Urinary bladder (tissue), 4 donors: ENCODE measurements around the gene PHRF1. TPM values are rescaled to one million over a fixed set of nuclear protein-coding genes. Genes with fewer than 3 reads are reported as not detected.

Experiments used
- DNase-seq: peaks from one replicate; pipeline ENCODE4 v3.0.0-alpha.2; 2015; ENCODE audit errors: extremely low spot score
- H3K27ac ChIP-seq: one replicate; pipeline ENCODE4 v1.5.1; 2013; ENCODE audit warnings: low read depth, mild to moderate bottlenecking, moderate library complexity
- H3K36me3 ChIP-seq: one replicate; pipeline ENCODE4 v1.6.1; 2013; ENCODE audit warnings: mild to moderate bottlenecking, moderate library complexity; ENCODE audit not compliant: insufficient read depth
- H3K4me1 ChIP-seq: one replicate; pipeline ENCODE4 v1.6.1; 2013; ENCODE audit warnings: mild to moderate bottlenecking, moderate library complexity; ENCODE audit not compliant: insufficient read depth
- H3K4me3 ChIP-seq: one replicate; pipeline ENCODE4 v1.5.1; 2013; ENCODE audit warnings: low read depth, low read length
- WGBS: extraction: QIAGEN DNeasy Blood & Tissue Kit; methylation state at CpG from one replicate; pipeline ENCODE4 v1.1.7; 2013; 5-methylcytosine and 5-hydroxymethylcytosine counted together
- polyA plus RNA-seq: library from polyadenylated mRNA; stranded (reverse); fragments of 200-250 nt; gene quantifications from one replicate; pipeline ENCODE4 v1.2.3, GENCODE V29; 2013
- total RNA-seq: library from RNA; depleted of rRNA; stranded (reverse); fragments of >200 nt; gene quantifications from one replicate; pipeline ENCODE4 v1.2.3, GENCODE V29; 2014
- donor health status: healthy with polysubstance abuse.
- donor health status: healthy.

The PHRF1 gene
- total and polyA plus RNA-seq, 2 donors = 16.5 to 21.1 TPM

DNA sequence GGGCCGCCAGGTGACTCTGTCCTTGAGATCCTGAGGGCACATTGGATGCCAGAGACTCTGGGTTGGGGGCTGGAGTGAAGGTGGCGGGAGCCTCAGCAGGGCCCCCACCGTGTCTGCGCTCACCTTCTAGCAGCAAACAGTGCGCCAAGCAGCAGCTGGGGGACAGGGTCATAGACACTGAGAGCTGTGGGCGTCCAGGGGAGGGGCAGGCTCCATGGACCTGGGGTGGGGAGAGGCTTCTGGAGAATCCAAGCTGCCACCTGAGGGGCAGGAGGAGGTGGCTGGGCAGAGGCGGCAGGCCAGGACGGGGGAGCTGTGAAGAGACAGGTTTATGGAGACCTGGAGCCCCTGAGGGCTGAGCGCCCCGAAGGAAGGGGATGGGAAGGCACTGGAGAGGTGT lies 8.0 kb downstream of the PHRF1 start:
- WGBS = 97% methylated on average over 10 of the region's 10 CpGs
- Histone ChIP-seq H3K4me1 (no peaks in the 10 kb centered on the region), H3K4me3 (no peak overlapping the region), H3K27ac (no peak overlapping the region), H3K36me3 (peaks cover 4% of the 10 kb centered on the region)
- no peak for DNase-seq

DNA sequence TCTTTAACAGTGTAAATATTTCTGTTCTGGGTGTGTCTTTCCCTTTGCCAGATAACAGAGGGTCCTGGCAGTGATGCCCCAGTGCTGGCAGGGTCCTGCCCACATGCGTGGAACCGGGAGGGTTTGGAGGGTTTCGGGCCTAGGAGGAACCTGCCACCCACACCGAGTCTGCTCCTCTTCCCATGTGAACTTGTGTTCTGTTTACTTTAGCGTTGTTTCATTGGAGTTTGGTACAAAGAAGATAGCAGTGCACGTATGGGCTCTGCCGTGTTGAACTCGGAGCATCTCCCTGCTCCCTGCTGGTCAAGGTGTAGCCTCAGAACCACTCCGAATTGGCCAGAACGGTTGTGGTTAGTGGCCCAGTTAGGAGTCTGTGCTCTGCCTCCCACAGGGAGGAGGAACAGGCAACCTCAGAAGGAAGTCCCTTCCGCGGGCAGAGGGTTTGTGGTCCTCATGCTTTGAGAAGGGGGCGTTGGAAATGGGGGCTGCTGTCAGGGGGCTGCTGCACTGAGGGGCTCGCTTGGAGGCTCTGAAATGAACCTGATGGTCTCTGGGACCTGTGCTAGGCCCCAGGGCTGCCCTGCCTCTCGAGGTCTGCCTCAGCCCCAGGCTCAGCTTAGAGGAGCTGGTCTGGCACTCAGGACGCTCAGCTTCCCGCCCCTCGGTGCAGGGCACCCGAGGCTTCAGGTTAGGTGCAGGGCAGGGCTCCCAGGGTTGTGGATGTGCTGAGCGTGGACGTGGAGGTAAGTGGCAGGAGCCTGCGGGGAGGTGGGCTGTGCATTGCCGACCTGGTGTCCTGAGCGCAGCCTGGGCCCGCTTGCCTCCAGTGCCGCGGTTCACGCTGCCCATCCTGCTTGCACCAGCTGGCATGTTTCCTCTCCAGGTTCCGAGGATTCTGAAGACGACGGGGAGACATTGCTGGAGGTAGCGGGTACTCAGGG lies 10.4 kb downstream of the PHRF1 start:
- no peak overlapping the region for H3K27ac ChIP-seq
- 90% methylated on average over 32 of the region's 32 CpGs for WGBS
- no peaks in the 10 kb centered on the region for H3K4me1 ChIP-seq
- no peak for DNase-seq
- H3K36me3 ChIP-seq = peaks cover 4% of the 10 kb centered on the region
- no peak overlapping the region for H3K4me3 ChIP-seq

DNA sequence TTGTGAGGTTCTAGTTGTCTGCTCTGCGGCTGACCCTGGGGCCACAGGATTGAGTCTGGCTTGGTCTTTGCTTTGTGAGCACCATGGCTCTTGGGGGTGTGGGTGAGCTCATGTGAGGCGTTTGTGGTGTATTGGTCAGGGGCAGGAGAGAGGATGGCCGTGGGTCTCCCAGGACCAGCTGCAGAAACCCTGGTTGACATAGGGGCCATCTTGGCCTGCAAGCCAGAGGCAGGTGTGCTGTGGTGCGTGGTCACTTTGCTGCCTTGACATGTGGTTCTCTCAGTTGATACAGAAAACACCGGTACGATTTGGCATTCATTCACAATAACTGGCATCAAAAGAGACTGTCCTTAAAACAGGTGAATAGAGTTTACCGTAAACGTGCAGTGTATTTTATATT lies 11.3 kb downstream of the PHRF1 start:
- no peaks in the 10 kb centered on the region for H3K4me1 ChIP-seq
- DNase-seq = no peak
- H3K27ac ChIP-seq = no peak overlapping the region
- peaks cover 4% of the 10 kb centered on the region for H3K36me3 ChIP-seq
- 87% methylated on average over 8 of the region's 8 CpGs for WGBS
- no peak overlapping the region for H3K4me3 ChIP-seq

DNA sequence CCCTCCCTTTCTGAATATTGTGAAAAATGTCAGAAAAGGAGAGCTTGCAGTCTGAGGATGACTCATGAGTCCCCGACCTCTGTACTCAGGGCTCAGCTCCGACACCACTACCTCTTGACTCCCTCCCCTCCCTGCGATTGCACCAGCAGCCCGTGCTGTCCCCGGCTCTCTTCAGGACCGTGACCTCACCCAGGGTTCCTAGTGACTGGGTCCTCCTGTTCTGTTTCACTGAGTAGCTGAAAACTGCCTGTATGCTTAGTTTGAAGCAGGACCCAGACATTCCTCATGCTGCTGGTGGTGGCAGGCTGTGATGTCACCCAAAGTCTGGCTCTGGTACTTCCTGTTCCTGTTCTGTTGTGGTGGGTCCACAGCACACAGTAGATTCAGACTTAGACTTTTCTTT lies 11.7 kb downstream of the PHRF1 start:
- no peak overlapping the region for H3K4me3 ChIP-seq
- no peaks in the 10 kb centered on the region for H3K4me1 ChIP-seq
- no peak overlapping the region for H3K27ac ChIP-seq
- H3K36me3 ChIP-seq = peaks cover 4% of the 10 kb centered on the region
- 71% methylated on average over 6 of the region's 6 CpGs for WGBS
- no peak for DNase-seq

DNA sequence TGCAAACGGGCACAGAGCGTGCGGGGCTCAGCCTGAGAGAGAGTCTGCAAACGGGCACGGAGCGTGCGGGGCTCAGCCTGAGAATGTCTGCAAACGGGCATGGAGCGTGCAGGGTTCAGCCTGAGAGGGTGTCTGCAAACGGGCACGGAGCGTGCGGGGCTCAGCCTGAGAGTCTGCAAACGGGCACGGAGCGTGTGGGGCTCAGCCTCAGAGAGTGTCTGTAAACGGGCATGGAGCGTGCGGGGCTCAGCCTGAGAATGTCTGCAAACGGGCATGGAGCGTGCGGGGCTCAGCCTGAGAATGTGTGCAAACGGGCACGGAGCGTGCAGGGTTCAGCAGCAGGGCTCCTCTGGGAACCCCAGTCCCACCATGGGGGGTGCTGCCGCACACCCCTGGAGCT lies 13.5 kb downstream of the PHRF1 start:
- Histone ChIP-seq H3K27ac (no peak overlapping the region), H3K4me1 (no peaks in the 10 kb centered on the region), H3K4me3 (no peak overlapping the region), H3K36me3 (peaks cover 7% of the 10 kb centered on the region)
- 93% methylated on average over 26 of the region's 26 CpGs for WGBS
- DNase-seq = no peak

DNA sequence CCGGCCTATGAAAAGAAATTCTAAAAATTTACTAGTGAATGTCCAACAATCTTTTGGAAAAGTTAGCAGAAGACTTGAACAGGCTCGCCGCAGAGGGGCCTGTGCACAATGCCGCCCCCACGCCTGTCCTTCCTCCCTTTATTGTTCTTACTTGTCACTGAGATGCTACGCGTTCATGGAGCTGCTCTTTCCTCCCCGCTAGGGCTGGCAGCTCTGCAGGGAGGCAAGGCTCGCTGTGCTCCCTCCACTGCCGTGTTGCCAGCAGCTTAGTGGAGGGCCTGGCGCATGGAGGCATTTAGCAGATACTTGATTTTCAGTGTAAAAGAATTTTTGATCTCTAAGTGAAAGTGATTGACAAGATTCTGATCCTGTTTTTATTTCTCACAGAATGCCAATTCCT lies 14.7 kb downstream of the PHRF1 start:
- Histone ChIP-seq H3K4me1 (no peaks in the 10 kb centered on the region), H3K4me3 (no peak overlapping the region), H3K27ac (no peak overlapping the region), H3K36me3 (peaks cover 7% of the 10 kb centered on the region)
- WGBS = 77% methylated on average over 11 of the region's 11 CpGs
- no peak for DNase-seq

DNA sequence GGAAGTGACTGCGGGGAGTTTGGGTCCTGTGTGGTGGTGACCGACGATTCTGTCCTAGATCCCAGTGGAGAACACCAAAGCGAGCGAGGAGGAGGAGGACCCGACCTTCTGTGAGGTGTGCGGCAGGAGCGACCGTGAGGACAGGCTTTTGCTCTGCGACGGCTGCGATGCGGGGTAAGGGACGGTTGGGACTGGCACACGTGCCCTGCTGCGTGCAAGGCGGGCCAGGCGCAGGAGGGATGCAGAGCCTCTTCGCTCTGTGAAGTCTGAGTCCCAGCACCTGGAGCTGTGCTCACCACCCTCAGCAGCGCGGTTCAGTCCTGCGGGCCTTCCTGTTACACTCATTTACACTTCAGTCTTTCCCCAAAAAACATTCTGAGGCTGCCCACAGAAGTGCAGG lies 16.2 kb downstream of the PHRF1 start:
- H3K4me1 ChIP-seq = no peaks in the 10 kb centered on the region
- H3K36me3 ChIP-seq = peaks cover 7% of the 10 kb centered on the region
- H3K27ac ChIP-seq = no peak overlapping the region
- no peak overlapping the region for H3K4me3 ChIP-seq
- no peak for DNase-seq
- WGBS = 97% methylated on average over 22 of the region's 22 CpGs

DNA sequence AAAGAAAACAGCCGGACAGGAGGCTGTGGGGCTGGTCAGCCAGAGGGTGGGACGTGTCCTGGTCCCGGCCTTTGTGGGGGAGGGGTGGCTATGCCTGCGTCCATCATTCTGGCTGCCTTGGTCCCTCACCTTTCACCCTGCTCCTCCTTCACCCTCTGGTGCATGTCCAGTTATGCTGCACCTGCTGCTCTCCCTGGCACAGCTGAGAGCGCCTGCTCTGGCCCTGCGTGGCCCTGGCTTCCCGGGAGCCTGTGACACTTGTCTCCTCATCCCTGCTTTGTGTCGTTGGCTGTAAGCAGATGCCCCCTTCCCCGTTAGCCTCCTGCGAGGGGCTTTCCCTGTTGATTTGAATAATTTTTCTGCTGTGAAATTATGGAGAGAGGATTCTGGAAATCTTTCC lies 16.6 kb downstream of the PHRF1 start:
- Histone ChIP-seq H3K4me3 (no peak overlapping the region), H3K36me3 (peaks cover 7% of the 10 kb centered on the region), H3K27ac (no peak overlapping the region), H3K4me1 (no peaks in the 10 kb centered on the region)
- 90% methylated on average over 10 of the region's 10 CpGs for WGBS
- no peak for DNase-seq

DNA sequence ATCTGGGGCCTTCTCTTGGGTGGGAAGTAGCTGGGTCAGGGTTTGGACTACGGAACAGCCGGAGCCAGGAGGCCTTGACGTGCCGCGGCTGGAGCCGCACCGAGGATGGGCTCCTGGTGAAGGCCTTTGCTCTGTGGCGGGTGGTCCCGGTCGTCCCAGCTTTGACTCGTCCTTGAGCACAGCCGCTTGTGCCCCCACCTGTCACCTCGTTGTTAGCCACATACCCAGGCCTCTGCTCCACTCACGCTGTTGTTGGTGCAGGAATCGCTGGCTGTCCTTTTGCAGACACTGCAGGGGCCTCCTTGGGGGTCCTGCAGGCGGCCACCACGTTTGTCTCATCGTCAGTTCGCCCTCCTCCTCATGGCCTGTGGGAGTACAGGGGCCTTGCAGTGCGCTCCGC lies 17.1 kb downstream of the PHRF1 start:
- DNase-seq = no peak
- Histone ChIP-seq H3K4me3 (no peak overlapping the region), H3K4me1 (no peaks in the 10 kb centered on the region), H3K27ac (no peak overlapping the region), H3K36me3 (peaks cover 10% of the 10 kb centered on the region)
- WGBS = 92% methylated on average over 21 of the region's 21 CpGs

DNA sequence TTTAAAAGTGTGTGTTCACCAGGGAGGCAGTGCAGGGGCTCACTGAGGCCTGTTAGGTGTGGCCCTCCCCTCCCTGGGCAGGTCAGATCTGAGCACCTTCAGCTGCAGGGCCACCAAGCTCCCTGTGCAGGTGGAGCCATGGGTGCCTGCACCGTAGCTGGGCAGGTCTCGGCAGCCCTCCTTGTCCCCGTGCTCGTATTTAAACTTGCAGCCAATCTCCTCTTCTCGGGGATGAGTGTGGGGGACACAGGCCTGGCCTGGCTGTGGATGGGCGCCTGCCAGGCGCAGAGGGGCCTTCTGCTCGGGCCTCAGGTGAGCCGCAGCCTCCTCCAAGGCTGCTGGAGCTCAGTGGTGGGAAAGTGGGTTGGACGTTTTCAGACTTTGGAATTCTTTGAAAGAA lies 19.1 kb downstream of the PHRF1 start:
- H3K36me3 ChIP-seq = peaks cover 8% of the 10 kb centered on the region
- no peaks in the 10 kb centered on the region for H3K4me1 ChIP-seq
- H3K4me3 ChIP-seq = no peak overlapping the region
- WGBS = 93% methylated on average over 10 of the region's 10 CpGs
- H3K27ac ChIP-seq = no peak overlapping the region
- no peak for DNase-seq

DNA sequence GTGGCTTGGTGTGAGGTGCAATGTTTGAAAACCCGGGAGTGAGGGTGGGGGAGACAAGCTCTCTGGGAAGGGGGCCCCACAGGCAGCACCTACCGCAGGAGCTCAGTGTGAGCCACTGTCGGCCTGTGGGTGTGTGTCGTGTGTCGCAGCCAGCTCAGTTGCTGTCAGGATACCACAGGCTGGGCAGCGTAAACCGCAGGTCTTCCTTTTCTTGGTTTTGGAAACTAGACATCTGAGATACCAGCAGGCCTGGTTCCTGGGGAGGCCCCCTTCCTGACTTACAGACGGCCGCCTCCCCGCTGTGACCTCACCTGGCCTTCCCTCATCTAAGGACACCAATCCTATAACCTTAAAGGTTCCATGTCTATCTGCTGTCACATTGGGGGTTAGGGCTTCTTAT lies 20.1 kb downstream of the PHRF1 start:
- no peak for DNase-seq
- 89% methylated on average over 10 of the region's 10 CpGs for WGBS
- no peaks in the 10 kb centered on the region for H3K4me1 ChIP-seq
- no peak overlapping the region for H3K27ac ChIP-seq
- no peak overlapping the region for H3K4me3 ChIP-seq
- H3K36me3 ChIP-seq = peaks cover 8% of the 10 kb centered on the region

DNA sequence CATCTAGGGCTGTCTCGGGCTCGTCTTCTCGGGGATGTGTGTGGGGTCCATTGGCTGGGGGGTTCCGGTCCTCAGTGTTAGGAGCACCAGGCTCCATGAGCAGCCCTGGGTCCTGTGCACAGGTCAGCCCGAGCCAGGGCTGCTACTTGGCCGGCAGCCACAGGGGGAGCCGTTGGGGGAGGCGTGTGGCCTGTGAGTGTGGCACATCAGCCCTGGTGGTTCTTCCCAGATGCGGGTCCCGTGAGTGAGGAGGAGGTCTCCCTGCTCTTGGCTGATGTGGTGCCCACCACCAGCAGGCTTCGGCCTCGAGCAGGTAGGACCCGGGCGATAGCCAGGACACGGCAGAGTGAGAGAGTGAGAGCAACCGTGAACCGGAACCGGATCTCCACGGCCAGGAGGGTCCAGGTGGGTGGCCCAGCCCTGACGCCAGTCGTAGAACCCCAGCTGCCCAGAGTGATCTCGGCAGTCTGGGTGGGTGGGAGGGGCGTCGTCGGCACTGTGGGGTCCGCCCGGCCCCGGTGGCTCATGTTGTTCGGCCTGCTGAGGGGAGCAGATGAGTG lies 21.0 kb downstream of the PHRF1 start:
- no peak overlapping the region for H3K4me3 ChIP-seq
- no peak for DNase-seq
- H3K27ac ChIP-seq = no peak overlapping the region
- H3K36me3 ChIP-seq = peaks cover 8% of the 10 kb centered on the region
- 88% methylated on average over 29 of the region's 29 CpGs for WGBS
- no peaks in the 10 kb centered on the region for H3K4me1 ChIP-seq

DNA sequence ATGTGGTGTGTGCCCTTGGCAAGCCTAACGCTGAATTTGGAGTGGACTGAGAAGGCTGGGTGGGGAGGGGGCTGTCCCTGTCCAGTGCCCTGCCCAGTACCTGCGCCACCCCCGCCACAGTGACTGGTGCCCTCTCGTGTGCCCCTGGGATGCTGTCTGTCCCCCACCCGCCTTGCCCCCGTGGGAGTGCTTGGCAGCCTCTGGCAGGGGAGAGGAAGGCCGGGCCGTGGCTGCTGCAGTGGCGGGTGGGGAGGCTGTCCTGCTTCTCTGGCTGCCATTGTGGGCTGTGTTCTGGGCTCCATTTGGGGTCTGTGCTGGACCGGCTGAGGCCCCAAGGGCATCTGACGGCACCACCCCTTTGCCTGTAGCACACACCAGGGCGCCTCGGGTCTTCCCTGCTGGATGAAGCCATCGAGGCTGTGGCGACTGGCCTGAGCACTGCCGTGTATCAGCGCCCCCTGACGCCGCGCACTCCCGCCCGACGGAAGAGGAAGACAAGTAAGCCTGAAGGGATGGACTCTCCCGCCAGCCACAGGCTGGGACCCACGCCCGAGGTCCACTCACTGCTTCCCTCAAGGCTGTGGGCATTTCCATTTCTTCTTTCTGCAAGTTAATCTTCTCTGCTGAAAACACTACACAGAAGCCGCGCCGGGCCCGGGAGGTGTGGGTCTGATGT lies 21.9 kb downstream of the PHRF1 start:
- 77% methylated on average over 30 of the region's 30 CpGs for WGBS
- H3K36me3 ChIP-seq = peaks cover 8% of the 10 kb centered on the region
- no peak for DNase-seq

More for the DNA sequence above, 21.9 kb downstream of the PHRF1 start:
- Histone ChIP-seq H3K4me1 (no peaks in the 10 kb centered on the region), H3K27ac (no peak overlapping the region), H3K4me3 (no peak overlapping the region)
